ENCODE measurements around the gene PSME3IP1.
"Not testable (repeated sequence)": the region's sequence is repeated elsewhere in the genome, so short reads cannot be mapped to it uniquely, and the experiment has no call there.

The PSME3IP1 gene

GRCh38 chr16:57196753-57197152 is 10.9 kb upstream of the PSME3IP1 start:
- DNase-seq, result no peak

GRCh38 chr16:57196286-57196685 is 10.4 kb upstream of the PSME3IP1 start:
- no peak for DNase-seq

GRCh38 chr16:57194512-57194911 is 8.7 kb upstream of the PSME3IP1 start:
- no peak for DNase-seq

GRCh38 chr16:57192720-57193486 is 7.1 kb upstream of the PSME3IP1 start:
- no peak for DNase-seq

- DNase-seq, result no peak
These were observed 6.3 kb upstream of the PSME3IP1 start for GRCh38 chr16:57192146-57192545.

- no peak for DNase-seq
These were observed 5.3 kb upstream of the PSME3IP1 start for GRCh38 chr16:57191056-57191571.

- DNase-seq, result no peak
These were observed 4.3 kb upstream of the PSME3IP1 start for GRCh38 chr16:57190136-57190535.

GRCh38 chr16:57189527-57189926 is 3.7 kb upstream of the PSME3IP1 start:
- DNase-seq, result not testable (repeated sequence)

- no peak for DNase-seq
These were observed 2.8 kb upstream of the PSME3IP1 start for GRCh38 chr16:57188711-57189002.

GRCh38 chr16:57187902-57188710 is 2.3 kb upstream of the PSME3IP1 start:
- DNase-seq, result not testable (repeated sequence)

GRCh38 chr16:57186872-57187854 is 1.3 kb upstream of the PSME3IP1 start:
- peak; percentile 79 for DNase-seq

- DNase-seq, result no peak
These were observed 344 bp downstream of the PSME3IP1 start for GRCh38 chr16:57185446-57185944.

- no peak for DNase-seq
These were observed 873 bp downstream of the PSME3IP1 start for GRCh38 chr16:57184887-57185445.

GRCh38 chr16:57184113-57184512 is 1.7 kb downstream of the PSME3IP1 start:
- no peak for DNase-seq

- DNase-seq, result no peak
These were observed 6.5 kb downstream of the PSME3IP1 start for GRCh38 chr16:57179215-57179828.

GRCh38 chr16:57178793-57179212 is 7.0 kb downstream of the PSME3IP1 start:
- DNase-seq, result no peak

- no peak for DNase-seq
These were observed 7.6 kb downstream of the PSME3IP1 start for GRCh38 chr16:57178196-57178595.

GRCh38 chr16:57175896-57176295 is 9.9 kb downstream of the PSME3IP1 start:
- DNase-seq, result no peak

GRCh38 chr16:57172721-57173290 is 13.0 kb downstream of the PSME3IP1 start:
- no peak for DNase-seq

GRCh38 chr16:57169327-57169726 is 16.5 kb downstream of the PSME3IP1 start:
- DNase-seq, result no peak

GRCh38 chr16:57167953-57168352 is 17.9 kb downstream of the PSME3IP1 start:
- DNase-seq, result peak; percentile 45

All from NCI-H524 treated with DMSO at 0.1 percent for 48 hours (cell line).